Liver (tissue), 9 donors: ENCODE measurements around the gene ARRDC4. TPM values are rescaled to one million over a fixed set of nuclear protein-coding genes. Genes with fewer than 3 reads are reported as not detected.

Experiments
- DNase-seq: peaks from one replicate; pipeline ENCODE4 v3.0.0-alpha.2; 2017; ENCODE audit warnings: low spot score
- H3K27ac ChIP-seq, 2 donors: one replicate each; pipeline ENCODE4 v1.7.0; 2013; ENCODE audit warnings: inconsistent platforms in 2 of 2, low read length in 2 of 2, control low read depth in 1 of 2, low read depth in 1 of 2, mild to moderate bottlenecking in 1 of 2
- H3K27me3 ChIP-seq, 4 donors: one replicate each; pipeline versions ENCODE4 v1.6.1 to v1.7.0; 2013; ENCODE audit warnings: low read length in 3 of 4, inconsistent platforms in 1 of 4, mild to moderate bottlenecking in 1 of 4, moderate library complexity in 1 of 4; ENCODE audit not compliant: control insufficient read depth in 4 of 4, insufficient read depth in 4 of 4
- H3K36me3 ChIP-seq, 4 donors: one replicate each; pipeline versions ENCODE4 v1.6.1 to v1.7.0; 2013; ENCODE audit warnings: low read length in 3 of 4, mild to moderate bottlenecking in 3 of 4, low read depth in 1 of 4, moderate library complexity in 1 of 4; ENCODE audit not compliant: control insufficient read depth in 4 of 4, insufficient read depth in 3 of 4
- H3K4me1 ChIP-seq, 4 donors: one replicate each; pipeline versions ENCODE4 v1.6.1 to v1.7.0; 2013; ENCODE audit warnings: low read length in 3 of 4, mild to moderate bottlenecking in 3 of 4, moderate library complexity in 1 of 4; ENCODE audit not compliant: control insufficient read depth in 4 of 4, insufficient read depth in 4 of 4
- H3K4me3 ChIP-seq, 3 donors: one replicate each; pipeline versions ENCODE4 v1.6.1 to v1.7.0; 2013; ENCODE audit warnings: low read length in 3 of 3, control low read depth in 1 of 3, low read depth in 1 of 3, mild to moderate bottlenecking in 1 of 3
- H3K9ac ChIP-seq, 2 donors: one replicate each; pipeline ENCODE4 v1.7.0; 2013; ENCODE audit warnings: low read length in 2 of 2, mild to moderate bottlenecking in 2 of 2, moderate library complexity in 2 of 2, control low read depth in 1 of 2, low read depth in 1 of 2
- H3K9me3 ChIP-seq, 4 donors: one replicate each; pipeline versions ENCODE4 v1.6.1 to v1.7.0; 2013; ENCODE audit warnings: low read length in 3 of 4; ENCODE audit not compliant: control insufficient read depth in 4 of 4
- ATF3 ChIP-seq: IDR thresholded peaks from 2 replicates; pipeline ENCODE4 v1.6.1; 2016; ENCODE audit warnings: antibody characterized with exemption
- FOXA1 ChIP-seq: IDR thresholded peaks from 2 replicates; pipeline ENCODE4 v1.6.1; 2016; ENCODE audit warnings: antibody characterized with exemption
- FOXA2 ChIP-seq: IDR thresholded peaks from 2 replicates; pipeline ENCODE4 v1.6.1; 2016; ENCODE audit warnings: antibody characterized with exemption
- GABPA ChIP-seq, 2 donors: IDR thresholded peaks in 1 of 2; conservative IDR thresholded peaks in 1 of 2; 2 replicates each; pipeline ENCODE4 v1.6.1; 2016; ENCODE audit warnings: antibody characterized with exemption in 2 of 2, mild to moderate bottlenecking in 1 of 2, moderate library complexity in 1 of 2
- HNF4A ChIP-seq, 2 donors: conservative IDR thresholded peaks; 2 replicates each; pipeline ENCODE4 v1.6.1; 2016; ENCODE audit warnings: antibody characterized with exemption in 2 of 2, mild to moderate bottlenecking in 2 of 2
- HNF4G ChIP-seq: IDR thresholded peaks from 2 replicates; pipeline ENCODE4 v1.6.1; 2016; ENCODE audit warnings: antibody characterized with exemption
- JUND ChIP-seq, 2 donors: IDR thresholded peaks; 2 replicates each; pipeline ENCODE4 v1.6.1; 2016; ENCODE audit warnings: antibody characterized with exemption in 2 of 2
- NR2F2 ChIP-seq: IDR thresholded peaks from 2 replicates; pipeline ENCODE4 v1.6.1; 2016; ENCODE audit warnings: antibody characterized with exemption
- RAD21 ChIP-seq, 2 donors: IDR thresholded peaks; 2 replicates each; pipeline ENCODE4 v1.6.1; 2016; ENCODE audit warnings: antibody characterized with exemption in 2 of 2, mild to moderate bottlenecking in 2 of 2
- REST ChIP-seq: IDR thresholded peaks from 2 replicates; pipeline ENCODE4 v1.6.1; 2016; ENCODE audit warnings: antibody characterized with exemption, mild to moderate bottlenecking
- RXRA ChIP-seq, 2 donors: IDR thresholded peaks; 2 replicates each; pipeline ENCODE4 v1.6.1; 2017 to 2018; ENCODE audit warnings: antibody characterized with exemption in 2 of 2, mild to moderate bottlenecking in 1 of 2
- SP1 ChIP-seq: IDR thresholded peaks from 2 replicates; pipeline ENCODE4 v1.6.1; 2018; ENCODE audit warnings: antibody characterized with exemption, mild to moderate bottlenecking
- TAF1 ChIP-seq: conservative IDR thresholded peaks from 2 replicates; pipeline ENCODE4 v1.6.1; 2016; ENCODE audit warnings: antibody characterized with exemption, mild to moderate bottlenecking
- ZBTB33 ChIP-seq: IDR thresholded peaks from 2 replicates; pipeline ENCODE4 v1.6.1; 2016; ENCODE audit warnings: antibody characterized with exemption
- WGBS: extraction: QIAGEN DNeasy Blood & Tissue Kit; methylation state at CpG from one replicate; pipeline ENCODE4 v1.1.7; 2013; 5-methylcytosine and 5-hydroxymethylcytosine counted together
- polyA plus RNA-seq, 2 donors: library from polyadenylated mRNA; stranded (reverse) in 1 of 2; unstranded in 1 of 2; fragments of 200-250 nt in 1 of 2; fragments of >200 nt in 1 of 2; fragmentation: Nextera tagmentation in 1 of 2; extraction: Ambion mirVana in 1 of 2; gene quantifications; one replicate each; pipeline versions ENCODE4 v1.2.1 to v1.2.3, GENCODE V29; 2013 to 2015
- total RNA-seq, 2 donors: library from RNA; depleted of rRNA; stranded (reverse); fragments of >200 nt; gene quantifications; one replicate each; pipeline ENCODE4 v1.2.3, GENCODE V29; 2014
- donor health status: healthy.
- donor health status: healthy.
- donor health status: healthy.
- donor health status: healthy.
- donor health status: healthy.

ARRDC4 gene
- total and polyA plus RNA-seq, 4 donors, result 2.5 to 13.4 (median 3.9) TPM

GRCh38 chr15:98009169-98009568 is 48.7 kb downstream of the ARRDC4 start (continued):
- TF ChIP-seq ZBTB33, result no peak

- Histone ChIP-seq H3K27ac (peak overlapping the region; percentile 34 to 59), H3K9ac (peak overlapping the region in 1 of 2 donors; percentile 60), H3K36me3 (no peaks in the 10 kb centered on the region), H3K4me3 (no peak overlapping the region), H3K27me3 (no peaks in the 10 kb centered on the region), H3K9me3 (no peaks in the 10 kb centered on the region), H3K4me1 (peaks cover 0 to 33% (median 18%) of the 10 kb centered on the region in 4 donors)
- TF ChIP-seq SP1 (peak; percentile 49), NR2F2 (no peak), HNF4G (no peak), HNF4A (conservative IDR thresholded peaks at IDR 0.05) (peak; percentile 59 to 65), JUND (IDR thresholded peaks at IDR 0.05) (peak in 1 of 2 donors; percentile 17), RAD21 (IDR thresholded peaks at IDR 0.05) (peak in 1 of 2 donors; percentile 25), ATF3 (no peak), RXRA (IDR thresholded peaks at IDR 0.05) (peak; percentile 48 to 67)
- no peak for DNase-seq
- WGBS, result 38% methylated on average over 6 of the region's 6 CpGs
Observed at GRCh38 chr15:98009971-98010370, 49.5 kb downstream of the ARRDC4 start.

GRCh38 chr15:98012354-98012753 is 51.9 kb downstream of the ARRDC4 start:
- Histone ChIP-seq H3K4me3 (peak overlapping the region in 1 of 3 donors; percentile 41), H3K9ac (no peak overlapping the region), H3K36me3 (no peaks in the 10 kb centered on the region), H3K4me1 (peaks cover 0 to 33% (median 18%) of the 10 kb centered on the region in 4 donors), H3K9me3 (no peaks in the 10 kb centered on the region), H3K27ac (peak overlapping the region in 1 of 2 donors; percentile 7), H3K27me3 (no peaks in the 10 kb centered on the region)
- TF ChIP-seq NR2F2 (no peak), FOXA2 (no peak), TAF1 (no peak), FOXA1 (no peak), GABPA (IDR thresholded peaks at IDR 0.05 in 1 of 2, conservative IDR thresholded peaks at IDR 0.05 in 1 of 2) (no peak), REST (no peak)
- WGBS, result 50% methylated on average over 5 of the region's 5 CpGs
- no peak for DNase-seq
